Kidney glomerular epithelial cell (primary cell): ENCODE data around the gene RALB.

ENCODE experiments used
- DNase-seq: peaks from one replicate; lab custom pipeline; 2025; lab: John Stamatoyannopoulos, UW

RALB gene

DNA sequence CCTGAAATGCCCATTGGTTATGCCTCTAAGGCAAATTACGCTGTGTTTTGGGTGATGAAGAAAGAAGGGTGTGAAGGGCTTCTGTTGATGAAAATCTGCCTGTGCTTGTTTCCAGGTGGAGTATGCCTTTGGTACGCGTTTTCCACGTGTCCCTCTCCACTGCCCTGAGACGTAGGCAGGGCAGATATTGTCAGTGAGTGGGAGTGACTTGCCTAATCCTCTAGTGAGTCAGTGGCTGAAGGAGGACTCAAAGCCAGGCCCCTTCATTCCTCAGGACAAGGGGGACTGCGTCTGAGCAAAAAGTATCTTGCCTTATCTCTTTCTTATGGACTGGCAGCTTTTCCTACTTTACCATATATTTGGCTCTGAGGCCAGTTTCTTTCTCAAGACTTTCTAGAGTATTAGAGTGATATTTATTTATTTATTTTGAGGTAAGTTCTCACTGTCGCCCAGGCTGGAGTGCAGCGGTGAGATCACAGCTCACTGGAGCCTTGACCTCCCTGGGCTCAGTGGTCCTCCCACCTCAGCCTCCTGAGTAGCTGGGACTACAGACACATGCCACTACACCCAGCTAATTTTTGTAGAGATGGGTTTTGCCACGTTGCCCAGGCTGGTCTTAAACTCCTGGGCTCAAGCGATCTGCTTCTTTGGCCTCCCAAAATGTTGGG, 10.2 kb downstream of the RALB start:
- peak; percentile 20 for DNase-seq

DNA sequence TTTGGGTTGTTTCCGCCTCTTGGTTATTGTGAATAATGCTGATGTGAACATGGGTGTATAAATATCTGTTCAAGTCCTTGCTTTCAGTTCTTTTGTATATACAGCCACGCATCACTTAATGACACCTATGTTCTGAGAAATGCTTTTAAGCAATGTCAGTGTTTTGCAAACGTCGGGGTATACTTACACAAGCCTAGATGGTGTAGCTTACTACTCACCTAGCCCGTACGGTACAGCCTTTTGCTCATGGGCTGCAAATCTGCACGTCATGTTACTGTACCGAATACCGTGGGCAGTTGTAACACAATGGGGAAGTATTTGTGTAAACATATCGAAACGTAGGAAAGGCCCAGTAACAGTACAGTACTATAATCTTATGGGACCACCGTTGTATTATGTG, 12.4 kb downstream of the RALB start:
- DNase-seq: no peak

DNA sequence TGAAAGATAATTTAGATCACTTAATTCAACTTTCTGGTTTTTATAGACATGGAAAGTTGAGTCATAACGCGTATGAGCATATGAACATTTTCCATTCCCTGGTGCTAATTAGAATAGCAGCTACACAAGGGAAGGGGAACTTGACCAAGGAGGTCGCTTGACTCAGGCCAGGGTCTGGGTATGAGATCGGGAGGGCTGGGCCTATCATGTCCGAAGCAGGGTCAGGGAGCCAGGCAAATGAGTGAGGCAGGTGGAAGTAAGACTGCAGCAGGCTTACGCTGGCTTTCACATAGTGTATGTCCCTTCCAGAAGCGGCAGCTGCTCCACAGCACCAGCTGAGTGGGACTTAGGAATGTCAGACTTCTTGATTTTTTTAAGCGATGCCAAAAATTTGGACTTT, 14.7 kb downstream of the RALB start:
- no peak for DNase-seq

DNA sequence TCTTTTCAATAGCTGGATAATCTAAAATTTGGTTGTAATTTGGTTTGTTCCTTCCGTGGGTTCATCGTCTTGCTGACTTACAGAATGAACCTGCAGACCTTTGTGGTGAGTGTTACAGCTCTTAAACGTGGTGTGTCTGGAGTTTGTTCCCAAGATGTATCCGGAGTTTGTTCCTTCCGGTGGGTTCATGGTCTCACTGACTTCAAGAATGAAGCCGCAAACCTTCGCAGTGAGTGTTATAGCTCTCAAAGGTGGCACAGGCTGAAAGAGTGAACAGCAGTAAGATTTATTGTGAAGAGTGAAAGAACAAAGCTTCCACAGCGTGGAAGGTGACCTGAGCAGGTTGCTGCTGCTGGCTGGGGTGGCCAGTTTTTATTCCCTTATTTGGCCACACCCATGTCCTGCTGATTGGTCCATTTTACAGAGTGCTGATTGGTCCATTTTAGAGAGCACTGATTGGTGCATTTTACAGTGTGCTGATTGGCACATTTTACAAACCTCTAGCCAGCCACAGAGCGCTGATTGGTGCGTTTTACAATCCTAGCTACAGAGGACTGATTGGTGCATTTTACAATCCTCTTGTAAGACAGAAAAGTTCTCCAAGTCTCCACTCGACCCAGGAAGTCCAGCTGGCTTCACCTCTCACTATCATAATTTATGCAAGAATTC, 16.6 kb downstream of the RALB start:
- DNase-seq: no peak

DNA sequence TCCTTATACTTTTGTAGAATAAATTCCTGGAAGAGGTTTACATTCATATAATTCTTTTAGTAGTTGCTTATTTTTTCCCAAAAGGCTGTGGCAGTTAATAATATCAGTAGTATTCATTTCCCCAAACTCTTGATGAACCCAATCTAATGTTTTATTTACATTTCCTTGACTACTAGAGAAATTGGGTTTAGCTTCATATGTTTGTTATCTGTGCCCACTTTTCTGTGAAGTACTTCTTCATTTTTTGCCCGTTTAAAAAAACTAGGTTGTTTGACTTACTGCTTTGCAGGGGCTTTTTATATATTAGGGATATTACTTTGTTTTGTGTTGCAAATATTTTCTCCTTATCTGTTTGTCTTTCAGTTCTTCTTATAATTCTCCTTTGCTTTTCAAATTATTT, 17.2 kb downstream of the RALB start:
- no peak for DNase-seq

DNA sequence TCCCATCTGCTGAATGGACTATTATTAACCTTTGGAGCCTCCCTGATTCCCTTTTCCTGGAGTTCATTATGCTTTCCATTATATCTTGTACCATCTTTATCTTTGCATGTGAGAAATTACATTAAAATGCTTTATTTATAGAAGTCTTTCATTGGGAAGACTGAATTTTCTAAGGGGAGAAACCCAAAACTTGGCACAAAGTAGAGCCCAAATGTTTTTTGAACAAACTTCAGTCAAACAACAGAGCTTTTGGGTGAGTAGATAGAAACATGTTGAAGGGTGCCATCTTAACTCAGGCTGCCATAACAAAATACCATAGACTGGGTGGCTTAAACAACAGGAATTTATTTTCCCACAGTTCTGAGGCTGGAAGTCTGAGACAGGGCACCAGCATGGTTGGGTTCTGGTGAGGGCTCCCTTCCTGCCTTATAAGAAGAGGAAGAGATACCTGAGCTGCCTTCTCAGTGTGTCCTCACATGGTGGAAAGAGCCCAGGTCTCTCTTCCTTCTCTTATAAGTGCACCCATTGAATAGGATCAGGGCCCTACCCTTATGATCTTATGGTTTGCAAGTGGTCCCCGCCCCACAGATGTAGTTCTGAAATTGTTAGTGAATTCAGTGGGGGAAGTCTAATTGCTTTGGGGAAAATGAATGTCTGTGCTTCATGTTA, 19.2 kb downstream of the RALB start:
- DNase-seq: no peak

DNA sequence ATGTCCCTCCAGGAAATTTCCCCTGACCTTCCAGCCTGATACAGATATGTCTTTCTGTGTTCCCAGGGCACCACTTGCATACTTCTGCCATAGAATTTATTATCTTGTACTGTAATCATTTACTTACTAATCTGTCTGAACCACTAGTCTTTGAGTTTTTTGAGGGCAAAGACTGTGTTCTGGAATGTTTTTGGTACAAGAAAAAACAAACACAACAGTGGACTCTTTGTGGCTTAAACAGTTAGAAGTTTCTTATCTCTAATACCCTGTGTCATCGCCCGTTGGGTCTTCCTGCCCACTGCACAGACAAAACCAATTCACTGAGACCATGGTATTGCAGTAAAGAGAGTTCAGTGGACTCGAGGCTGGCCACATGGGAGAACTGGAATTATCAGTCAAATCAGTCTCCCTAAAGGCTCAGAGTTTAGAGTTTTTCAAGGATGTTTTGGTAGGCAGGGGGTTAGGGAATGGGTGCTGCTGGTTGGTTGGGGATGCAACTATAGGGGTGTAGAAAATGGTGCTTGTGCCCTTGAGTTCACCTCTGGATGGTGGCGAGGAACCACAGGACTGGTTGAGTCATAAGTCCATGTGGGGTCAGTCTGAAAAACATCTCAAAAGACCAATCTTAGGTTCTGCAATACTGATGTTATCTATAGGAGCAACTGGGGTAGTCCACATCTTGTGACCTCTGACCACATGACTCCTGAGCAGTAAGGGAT, 20.3 kb downstream of the RALB start:
- DNase-seq: peak; percentile 1

DNA sequence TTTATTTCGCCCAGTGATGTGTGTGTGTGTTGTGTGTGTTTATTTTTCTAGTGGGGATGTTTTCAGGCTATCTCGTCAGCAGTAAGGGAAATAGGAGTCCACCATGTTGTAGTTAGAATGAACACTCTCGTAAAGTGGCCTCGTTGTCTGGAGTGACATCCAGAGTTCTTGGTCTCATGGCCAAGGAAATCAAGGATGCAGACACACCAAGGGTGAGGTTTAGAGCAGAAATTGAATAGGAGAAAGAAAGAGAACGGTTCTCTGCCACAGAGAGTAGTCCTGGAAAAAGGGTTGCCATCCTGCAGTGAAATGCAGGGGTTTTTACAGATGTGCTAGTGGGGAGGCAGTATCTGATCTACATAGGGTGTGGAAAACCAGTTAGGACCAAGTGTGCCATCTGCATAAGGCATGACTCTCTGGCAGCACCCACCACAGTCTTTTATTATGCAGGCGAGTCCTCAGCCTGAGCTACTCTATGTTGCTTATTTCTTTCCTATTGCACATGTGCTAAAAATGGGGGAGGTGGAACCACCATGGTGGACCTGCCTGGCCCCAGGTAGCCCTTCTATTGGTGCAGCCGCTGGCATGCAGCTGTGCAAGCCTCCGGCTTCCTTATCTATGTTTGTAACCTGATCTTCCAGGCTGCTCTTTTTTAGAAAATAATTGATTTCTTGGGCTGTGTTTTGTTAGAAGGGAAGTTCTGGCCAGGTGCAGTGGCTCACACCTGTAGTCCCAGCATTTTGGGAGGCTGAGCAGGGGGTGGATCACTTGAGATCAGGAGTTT, 23.2 kb downstream of the RALB start:
- DNase-seq: no peak

DNA sequence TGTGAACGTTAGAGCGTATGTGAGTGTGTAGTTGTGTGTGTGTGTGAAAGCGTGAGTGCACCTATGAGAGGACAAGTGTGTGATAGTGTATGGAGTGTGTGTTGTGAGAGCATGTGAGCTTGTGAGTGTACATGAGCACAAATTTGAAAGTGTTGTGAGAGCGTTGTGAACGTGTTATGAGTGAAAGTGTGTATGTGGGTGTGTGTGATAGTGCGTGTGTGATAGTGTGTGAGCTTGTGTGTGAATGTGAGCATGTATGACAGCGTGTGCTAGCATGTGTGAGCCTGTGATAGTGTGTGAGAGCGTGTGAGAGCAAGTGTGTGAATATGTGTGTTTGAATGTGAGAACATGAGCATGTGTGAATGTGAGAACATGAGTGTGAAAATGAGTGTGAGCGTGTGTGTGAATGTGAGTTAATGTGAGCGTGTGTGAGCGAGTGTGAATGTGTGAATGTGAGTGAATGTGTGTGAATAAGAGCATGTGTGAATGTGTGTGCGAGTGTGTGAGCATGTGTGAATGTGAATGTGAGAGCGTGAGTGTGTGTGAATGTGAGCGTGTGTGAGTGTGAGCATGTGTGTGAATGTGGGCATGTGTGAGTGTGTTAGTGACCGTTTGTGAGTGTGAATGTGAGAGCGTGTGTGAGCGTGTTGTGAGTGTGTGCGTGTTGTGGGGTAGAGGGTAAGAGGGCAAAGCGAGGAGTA, 25.0 kb downstream of the RALB start:
- no peak for DNase-seq

DNA sequence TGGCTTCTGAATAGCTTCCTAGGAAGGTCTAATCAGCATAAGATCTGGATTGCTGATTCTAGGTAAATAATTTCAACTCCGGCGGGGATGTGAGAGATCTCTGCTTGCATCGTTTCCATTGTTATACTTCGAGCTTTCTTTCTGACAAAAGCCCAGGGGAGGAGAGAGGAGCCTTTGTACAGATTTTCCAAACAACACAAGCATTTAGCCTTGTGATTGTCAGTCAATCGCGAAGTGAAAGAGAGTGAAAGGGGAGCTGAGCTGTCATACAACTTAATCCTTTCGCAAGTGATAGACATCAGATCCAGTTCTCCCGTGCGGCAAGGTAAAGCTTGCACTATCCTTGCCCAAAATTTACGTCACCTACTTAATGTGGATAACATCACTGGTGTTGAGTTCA, 26.2 kb downstream of the RALB start:
- no peak for DNase-seq

DNA sequence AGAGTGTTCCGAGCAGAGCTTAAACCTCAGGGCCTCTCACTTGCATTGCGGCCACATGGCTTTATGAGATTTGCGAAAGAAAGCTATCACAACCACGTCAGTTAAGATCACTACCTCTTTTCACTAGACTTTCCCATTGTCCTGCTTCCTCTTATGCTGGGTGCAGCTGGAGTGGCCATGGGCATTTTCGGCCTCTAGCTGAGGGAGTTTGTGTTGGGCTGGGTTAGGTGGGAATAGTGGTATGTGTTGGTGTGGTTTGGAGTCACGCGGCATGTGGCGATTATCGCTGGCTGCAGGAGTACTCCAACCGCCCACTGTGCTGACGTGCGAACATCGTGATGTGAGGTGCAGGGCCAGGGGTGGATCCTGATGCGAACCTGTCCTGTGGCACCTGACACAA, 27.1 kb downstream of the RALB start:
- no peak for DNase-seq

DNA sequence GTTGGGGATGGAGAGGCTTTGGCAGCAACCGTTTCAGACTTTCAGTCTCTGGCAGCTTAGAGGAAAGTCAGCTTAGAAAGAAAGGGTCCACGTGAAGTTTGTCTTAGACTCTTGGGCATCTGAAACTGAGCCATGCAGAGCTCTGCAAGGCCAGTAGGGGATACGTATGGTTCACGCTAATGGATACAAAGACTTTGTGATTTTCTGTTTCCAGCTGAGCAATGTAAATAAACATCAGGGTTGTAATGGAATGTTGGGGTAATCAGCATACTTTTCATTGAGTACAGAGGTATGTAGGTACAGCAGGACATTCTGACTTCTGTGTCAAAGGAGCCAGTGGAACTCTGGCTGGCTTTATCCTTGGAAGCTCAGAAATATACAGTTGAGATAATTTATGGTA, 31.0 kb downstream of the RALB start:
- no peak for DNase-seq

DNA sequence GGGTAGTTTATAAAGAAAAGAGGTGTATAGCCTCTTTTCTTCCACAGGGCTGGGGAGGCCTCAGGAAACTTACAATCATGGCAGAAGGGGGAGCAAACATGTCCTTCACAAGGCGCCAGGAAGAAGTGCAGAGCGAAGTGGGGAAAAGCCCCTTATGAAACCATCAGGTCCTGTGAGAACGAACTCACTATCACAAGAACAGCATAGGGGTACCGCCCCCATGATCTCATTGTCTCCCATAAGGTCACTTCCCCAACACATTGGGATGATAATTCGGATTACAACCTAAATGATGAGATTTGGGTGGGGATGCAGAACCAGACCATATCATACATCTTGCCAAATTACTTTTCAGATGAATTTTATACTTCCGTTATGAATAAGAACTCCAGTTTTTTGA, 32.4 kb downstream of the RALB start:
- no peak for DNase-seq

DNA sequence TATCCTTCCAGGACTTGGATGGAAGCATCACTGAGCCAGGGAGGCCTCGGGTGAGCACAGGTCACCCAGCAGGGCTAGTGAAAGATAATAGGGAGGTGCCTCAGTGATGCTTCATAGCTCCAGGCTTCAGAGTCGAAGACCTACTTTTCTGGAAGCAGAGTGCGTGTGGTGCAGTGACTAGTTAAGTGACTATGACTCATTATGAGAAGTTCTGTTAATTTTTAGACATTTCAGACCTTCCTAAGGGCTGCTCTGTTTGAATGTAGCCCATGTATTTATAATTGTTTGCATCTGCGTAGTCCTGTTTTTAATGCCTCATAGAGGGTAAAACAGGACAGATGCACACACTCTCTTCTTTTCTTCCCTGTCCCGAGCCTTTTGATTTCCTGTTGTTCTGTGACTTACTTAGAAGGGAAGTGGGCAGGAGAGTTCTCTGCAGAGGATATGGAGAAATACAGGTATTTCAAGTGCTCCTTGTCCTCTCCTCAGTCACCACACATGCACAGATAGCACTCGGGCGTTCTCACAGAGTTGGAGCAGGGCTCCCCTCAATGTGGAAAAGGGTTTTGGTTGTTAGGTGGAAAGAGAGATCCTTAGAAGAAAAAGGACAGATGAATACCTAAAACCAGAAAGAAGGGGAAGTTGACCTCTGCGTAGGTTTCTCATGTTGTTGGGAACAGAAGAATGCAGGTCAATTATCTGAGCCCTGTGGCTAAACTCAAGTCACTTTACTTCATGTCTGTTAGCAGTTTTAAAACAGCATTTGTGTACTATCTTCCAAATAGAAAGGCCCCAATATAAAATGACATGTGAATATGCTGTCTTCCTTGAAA, 34.7 kb downstream of the RALB start:
- peak; percentile 95 for DNase-seq

DNA sequence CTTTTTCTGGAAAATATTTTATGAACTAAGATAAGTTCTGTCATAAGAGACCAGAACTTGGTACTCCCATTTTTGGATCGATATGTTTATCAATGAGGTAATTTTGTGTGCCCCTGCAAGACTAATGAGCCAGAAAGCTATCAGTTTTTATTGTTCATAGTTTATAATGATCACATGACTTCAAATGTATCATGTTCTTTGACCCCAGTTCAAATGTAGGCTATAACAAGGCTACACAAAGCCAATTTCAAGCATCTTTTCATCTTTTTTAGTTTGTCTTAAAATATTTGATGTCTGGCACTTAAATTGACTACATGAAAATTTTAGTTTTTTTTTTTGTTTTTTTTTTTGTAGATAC, 35.3 kb downstream of the RALB start:
- no peak for DNase-seq

DNA sequence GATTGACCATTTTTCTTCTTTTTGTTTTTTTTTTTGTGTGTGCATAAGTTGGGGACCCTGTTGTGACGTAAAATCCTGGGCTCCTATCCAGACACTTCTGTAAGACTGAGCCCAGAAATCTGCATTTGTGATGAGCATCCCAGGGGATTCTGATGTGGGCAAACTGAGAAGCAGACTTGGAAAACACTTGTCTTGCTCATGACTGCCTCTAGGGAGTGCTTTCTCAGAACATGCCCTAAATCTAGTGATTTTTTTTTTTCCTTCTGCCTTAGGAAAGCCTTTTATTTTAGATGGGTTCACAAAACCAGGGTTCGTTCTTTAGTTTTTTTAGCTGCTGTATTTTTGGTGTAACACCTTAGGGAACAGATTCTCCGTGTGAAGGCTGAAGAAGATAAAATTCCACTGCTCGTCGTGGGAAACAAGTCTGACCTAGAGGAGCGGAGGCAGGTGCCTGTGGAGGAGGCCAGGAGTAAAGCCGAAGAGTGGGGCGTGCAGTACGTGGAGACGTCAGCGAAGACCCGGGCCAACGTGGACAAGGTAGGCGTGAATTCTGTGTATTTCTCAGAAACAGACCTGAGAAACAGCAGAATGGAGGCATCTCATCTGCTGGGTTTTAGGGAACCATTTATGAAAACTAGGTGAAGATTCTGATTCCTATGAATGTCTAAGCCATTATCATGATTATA, 36.7 kb downstream of the RALB start:
- DNase-seq: no peak

DNA sequence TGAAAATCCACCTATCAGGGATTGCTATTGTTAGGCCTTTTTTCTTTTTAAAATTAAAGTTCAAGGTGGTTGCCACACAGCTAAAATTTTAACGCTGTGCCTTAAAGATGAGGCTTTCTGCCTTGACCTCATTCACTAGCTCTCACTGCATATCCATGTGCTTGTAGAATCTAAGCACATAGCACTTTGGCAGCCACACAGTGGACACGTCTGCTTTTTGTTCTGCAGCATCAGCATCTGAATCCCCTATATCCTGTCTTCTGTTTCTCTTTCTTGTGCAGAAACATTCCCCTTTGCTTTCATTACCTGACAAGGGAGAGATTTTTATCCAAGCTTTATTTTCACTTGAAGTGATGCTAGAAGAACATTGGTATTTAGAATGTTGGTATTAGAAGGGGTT, 38.1 kb downstream of the RALB start:
- no peak for DNase-seq

DNA sequence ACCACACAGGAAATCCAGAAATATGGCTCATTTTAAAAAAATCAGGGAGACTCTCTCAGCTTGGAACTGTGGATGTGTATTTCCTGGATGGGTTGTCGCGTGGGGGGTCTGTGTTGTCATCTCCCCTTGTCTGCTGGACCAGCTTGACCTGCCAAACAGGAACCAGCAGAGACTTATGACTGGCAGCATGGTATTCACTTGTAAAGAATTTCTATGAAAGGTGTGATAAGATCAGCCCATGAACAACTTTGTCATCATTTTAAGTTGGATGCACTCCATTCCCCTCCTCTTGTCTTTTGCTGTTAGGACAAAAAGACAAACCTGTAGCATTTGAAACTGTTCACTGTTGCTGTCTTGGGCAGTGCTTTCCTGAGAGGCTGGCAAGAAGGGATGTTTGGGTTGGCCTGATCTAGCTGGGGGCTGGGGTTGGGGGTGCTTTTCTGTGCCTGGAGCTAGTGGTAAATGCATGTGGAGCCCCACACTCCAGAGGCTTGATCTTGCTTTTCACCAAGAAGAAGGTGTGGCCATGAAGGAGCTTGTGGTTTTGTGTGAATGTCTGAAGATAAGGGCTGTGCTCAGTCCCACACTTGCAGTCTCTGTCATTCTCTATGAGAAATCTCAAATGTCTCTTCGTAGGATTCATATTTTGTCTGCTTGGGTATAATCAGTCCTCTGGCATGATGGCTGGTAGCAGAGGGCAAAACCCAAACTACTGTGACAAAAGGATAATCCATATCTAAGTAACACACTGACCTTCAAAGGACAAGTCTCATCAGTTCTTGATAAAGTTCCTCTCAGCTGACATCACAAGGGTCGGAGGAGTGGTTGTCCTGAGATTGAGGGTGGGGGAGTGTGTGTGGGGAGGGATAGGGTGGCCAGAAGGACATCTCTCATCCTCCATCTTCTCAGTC, 39.0 kb downstream of the RALB start:
- DNase-seq: no peak
